SU-DHL-6 (cell line): ENCODE data around the gene CFAP251.

ENCODE experiments used
- H2AFZ ChIP-seq: fragments of 200-600 bp; sonication (generic); 2 replicates; pipeline ENCODE4 v1.6.1; 2014; ENCODE audit warnings: low read depth, mild to moderate bottlenecking, moderate library complexity, mixed read lengths, antibody characterized with exemption, low read length; ENCODE audit not compliant: severe bottlenecking
- H3F3A ChIP-seq: fragments of 200-600 bp; shearing (Covaris generic); 2 replicates; pipeline ENCODE4 v1.6.0; 2016; ENCODE audit warnings: antibody characterized with exemption, mild to moderate bottlenecking; ENCODE audit not compliant: insufficient read depth
- H3K27ac ChIP-seq: fragments of 200-600 bp; sonication (generic); 2 replicates; pipeline ENCODE4 v1.5.1; 2016; ENCODE audit warnings: low read depth, mild to moderate bottlenecking, low read length, moderate library complexity, mixed read lengths
- H3K27me3 ChIP-seq: fragments of 200-600 bp; sonication (generic), shearing (Covaris generic); 2 replicates; pipeline ENCODE4 v1.6.0; 2014; ENCODE audit warnings: mild to moderate bottlenecking, low read length
- H3K36me3 ChIP-seq: fragments of 200-600 bp; sonication (generic); 2 replicates; pipeline ENCODE4 v1.6.1; 2014; ENCODE audit warnings: mild to moderate bottlenecking, low read length, mixed read lengths
- H3K4me2 ChIP-seq: fragments of 300-600, 200-600 bp; shearing (Covaris generic), sonication (generic); 2 replicates; pipeline ENCODE4 v1.6.0; 2014; ENCODE audit warnings: low read length, low read depth, mild to moderate bottlenecking; ENCODE audit not compliant: poor library complexity, severe bottlenecking
- H3K4me3 ChIP-seq: fragments of 200-600 bp; sonication (generic); 2 replicates; pipeline ENCODE4 v1.5.1; 2014; ENCODE audit warnings: antibody characterized with exemption, low read length, mild to moderate bottlenecking, mixed read lengths; ENCODE audit not compliant: insufficient read depth, poor library complexity, severe bottlenecking
- H3K79me2 ChIP-seq: fragments of 200-600 bp; sonication (generic); 2 replicates; pipeline ENCODE4 v1.6.1; 2014; ENCODE audit warnings: mild to moderate bottlenecking, low read length, moderate library complexity; ENCODE audit not compliant: insufficient read depth
- H3K9ac ChIP-seq: fragments of 200-600 bp; sonication (generic); 2 replicates; pipeline ENCODE4 v1.7.0; 2014; ENCODE audit warnings: mild to moderate bottlenecking, low read length
- H3K9me2 ChIP-seq: fragments of 200-600 bp; sonication (generic); replicated peaks from 2 replicates; pipeline ENCODE4 v1.6.1; 2014; ENCODE audit warnings: low read length; ENCODE audit not compliant: insufficient read depth
- H3K9me3 ChIP-seq: fragments of 200-600 bp; sonication (generic); 2 replicates; pipeline ENCODE4 v1.6.1; 2014; ENCODE audit warnings: low read length, mixed read lengths; ENCODE audit not compliant: insufficient read depth
- H4K20me1 ChIP-seq: fragments of 200-600 bp; sonication (generic); 2 replicates; pipeline ENCODE4 v1.6.1; 2014; ENCODE audit warnings: low read depth, mild to moderate bottlenecking, antibody characterized with exemption, low read length, moderate library complexity, mixed read lengths
- EZH2phosphoT487 ChIP-seq: fragments of 200-600 bp; sonication (generic), shearing (Covaris generic); conservative IDR thresholded peaks from 2 replicates; pipeline ENCODE4 v1.6.1; 2018; ENCODE audit warnings: mild to moderate bottlenecking, antibody characterized with exemption, low read length, moderate library complexity, mixed read lengths
- TF ChIP-seq, protein P1 (sequence below): fragments of 200-600 bp; sonication (generic); IDR thresholded peaks from one replicate; pipeline ENCODE4 v1.5.1; 2017; ENCODE audit warnings: antibody characterized with exemption, mild to moderate bottlenecking, low read length, moderate library complexity; ENCODE audit not compliant: insufficient read depth, poor library complexity, severe bottlenecking

The CFAP251 gene

DNA sequence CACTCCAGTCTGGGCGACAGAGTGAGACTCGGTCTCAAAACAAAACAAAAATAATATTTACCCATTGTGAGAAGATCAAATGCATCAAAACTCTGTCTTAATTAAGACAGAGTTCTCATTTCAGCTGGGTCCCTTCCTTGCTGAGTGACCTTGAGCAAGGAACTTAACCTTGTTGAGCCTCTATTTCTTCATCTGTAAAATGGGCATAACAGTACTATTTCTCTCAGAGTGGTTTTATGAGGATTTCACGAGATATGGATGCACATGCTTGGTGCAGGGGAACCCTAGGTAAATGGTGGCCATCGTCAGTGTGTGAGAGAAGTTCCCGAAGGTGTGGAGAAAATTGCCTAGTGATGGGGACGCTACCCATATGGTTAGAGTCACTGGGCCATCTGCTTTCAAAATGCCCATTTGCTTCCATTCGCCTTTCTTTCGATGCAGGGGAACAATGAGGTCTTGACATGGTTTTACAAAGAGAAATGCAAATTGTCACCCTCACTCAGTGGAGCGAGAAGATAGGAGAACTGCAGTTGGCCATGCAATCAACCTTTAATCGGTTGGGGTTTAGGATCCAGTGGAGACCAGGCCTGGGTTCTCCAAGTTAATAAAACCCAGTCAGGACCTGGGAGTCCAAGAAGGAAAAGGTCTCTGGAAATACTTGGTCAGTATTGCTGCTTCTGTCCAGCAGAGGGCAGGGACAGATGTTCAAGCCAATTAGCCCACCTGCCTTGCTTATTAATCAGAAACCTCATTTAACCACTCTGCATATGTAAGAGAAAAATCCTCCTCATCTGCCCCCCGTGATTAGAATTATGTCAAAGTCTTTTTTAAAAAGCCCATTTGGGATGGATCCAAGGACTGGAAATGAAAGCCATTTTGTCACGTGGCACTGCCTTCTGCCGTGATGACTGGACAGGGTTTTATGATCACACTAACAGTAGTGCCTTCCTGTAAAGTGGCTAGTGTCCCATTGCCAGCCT is 37.2 kb downstream of the CFAP251 start:
- H3K27ac ChIP-seq: no peak overlapping the region
- H3F3A ChIP-seq: no peaks in the 10 kb centered on the region
- H3K79me2 ChIP-seq: no peaks in the 10 kb centered on the region
- no peak overlapping the region for H3K4me2 ChIP-seq
- H4K20me1 ChIP-seq: no peaks in the 10 kb centered on the region
- no peaks in the 10 kb centered on the region for H3K27me3 ChIP-seq
- no peaks in the 10 kb centered on the region for H3K9me3 ChIP-seq
- H3K4me3 ChIP-seq: no peak overlapping the region
- no peak overlapping the region for H2AFZ ChIP-seq
- no peak overlapping the region for H3K9ac ChIP-seq
- no peaks in the 10 kb centered on the region for H3K9me2 ChIP-seq
- H3K36me3 ChIP-seq: no peaks in the 10 kb centered on the region
- no peak for TF ChIP-seq EZH2phosphoT487
- TF ChIP-seq, protein P1, sequence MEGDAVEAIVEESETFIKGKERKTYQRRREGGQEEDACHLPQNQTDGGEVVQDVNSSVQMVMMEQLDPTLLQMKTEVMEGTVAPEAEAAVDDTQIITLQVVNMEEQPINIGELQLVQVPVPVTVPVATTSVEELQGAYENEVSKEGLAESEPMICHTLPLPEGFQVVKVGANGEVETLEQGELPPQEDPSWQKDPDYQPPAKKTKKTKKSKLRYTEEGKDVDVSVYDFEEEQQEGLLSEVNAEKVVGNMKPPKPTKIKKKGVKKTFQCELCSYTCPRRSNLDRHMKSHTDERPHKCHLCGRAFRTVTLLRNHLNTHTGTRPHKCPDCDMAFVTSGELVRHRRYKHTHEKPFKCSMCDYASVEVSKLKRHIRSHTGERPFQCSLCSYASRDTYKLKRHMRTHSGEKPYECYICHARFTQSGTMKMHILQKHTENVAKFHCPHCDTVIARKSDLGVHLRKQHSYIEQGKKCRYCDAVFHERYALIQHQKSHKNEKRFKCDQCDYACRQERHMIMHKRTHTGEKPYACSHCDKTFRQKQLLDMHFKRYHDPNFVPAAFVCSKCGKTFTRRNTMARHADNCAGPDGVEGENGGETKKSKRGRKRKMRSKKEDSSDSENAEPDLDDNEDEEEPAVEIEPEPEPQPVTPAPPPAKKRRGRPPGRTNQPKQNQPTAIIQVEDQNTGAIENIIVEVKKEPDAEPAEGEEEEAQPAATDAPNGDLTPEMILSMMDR: peak; percentile 39

DNA sequence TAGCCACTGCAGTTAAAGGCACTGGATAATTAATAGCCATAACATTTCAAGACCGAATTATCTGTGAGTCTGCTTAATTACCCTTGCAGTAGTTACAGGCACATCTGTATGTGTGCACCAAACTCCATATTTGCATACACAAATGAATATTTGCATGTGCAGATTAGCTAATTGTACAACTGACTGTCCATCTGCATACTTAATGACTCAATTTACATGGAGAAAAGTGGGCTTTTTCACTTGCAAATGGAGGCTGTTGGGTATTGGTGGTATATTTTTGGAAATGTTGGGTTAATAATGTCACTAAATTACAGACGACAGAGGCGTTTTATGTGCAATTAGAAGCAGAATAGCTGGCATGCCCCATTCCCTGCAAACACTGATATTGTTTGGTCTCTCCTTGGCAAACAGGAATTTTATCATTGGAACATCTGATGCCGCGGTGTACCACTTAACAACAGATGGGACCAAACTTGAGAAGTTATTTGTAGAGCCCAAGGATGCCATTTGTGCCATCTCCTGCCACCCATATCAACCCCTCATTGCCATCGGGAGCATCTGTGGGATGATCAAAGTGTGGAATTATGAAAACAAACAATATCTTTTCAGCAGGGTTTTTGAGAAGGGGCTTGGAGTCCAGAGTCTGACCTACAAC is 39.6 kb downstream of the CFAP251 start:
- H3K27ac ChIP-seq: no peak overlapping the region
- H3K4me2 ChIP-seq: no peak overlapping the region
- H3K27me3 ChIP-seq: no peaks in the 10 kb centered on the region
- no peaks in the 10 kb centered on the region for H3K36me3 ChIP-seq
- H3K9me3 ChIP-seq: no peaks in the 10 kb centered on the region
- H4K20me1 ChIP-seq: no peaks in the 10 kb centered on the region
- H3F3A ChIP-seq: no peaks in the 10 kb centered on the region
- H3K4me3 ChIP-seq: no peak overlapping the region
- no peak overlapping the region for H2AFZ ChIP-seq
- TF ChIP-seq, protein P1: no peak
- TF ChIP-seq EZH2phosphoT487: no peak
- H3K9me2 ChIP-seq: no peaks in the 10 kb centered on the region
- H3K9ac ChIP-seq: no peak overlapping the region
- H3K79me2 ChIP-seq: no peaks in the 10 kb centered on the region

DNA sequence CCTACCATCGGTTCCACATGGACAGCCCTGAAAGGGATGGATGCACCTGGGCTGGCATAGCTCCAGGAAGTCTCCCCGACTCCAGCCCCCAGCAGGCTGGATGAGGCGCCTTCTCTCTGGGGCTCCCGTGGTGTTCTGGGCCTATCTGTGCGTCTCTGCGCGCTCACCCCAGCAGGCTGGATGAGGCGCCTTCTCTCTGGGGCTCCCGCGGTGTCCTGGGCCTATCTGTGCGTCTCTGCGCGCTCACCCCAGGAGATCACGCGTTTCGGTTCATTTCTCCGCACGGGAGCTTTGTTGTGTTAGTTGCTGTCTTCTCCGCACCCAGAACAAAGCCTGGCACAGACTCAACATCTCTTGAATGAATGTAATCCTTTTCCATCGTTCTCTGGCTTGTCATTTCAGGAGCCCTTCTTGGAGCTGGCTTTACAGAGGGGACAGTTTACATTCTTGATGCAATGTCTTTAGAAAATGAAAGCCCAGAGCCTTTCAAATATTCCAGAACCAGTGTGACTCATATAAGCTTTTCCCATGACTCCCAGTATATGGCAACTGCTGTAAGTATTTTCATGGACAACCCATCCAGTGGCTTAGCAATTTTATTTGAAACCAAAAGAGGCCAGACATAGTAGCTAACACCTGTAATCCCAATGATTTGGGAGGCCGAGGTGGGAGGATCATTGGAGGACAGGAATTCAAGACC is 40.3 kb downstream of the CFAP251 start:
- no peaks in the 10 kb centered on the region for H3K27me3 ChIP-seq
- H3K27ac ChIP-seq: no peak overlapping the region
- H3K9me2 ChIP-seq: no peaks in the 10 kb centered on the region
- no peaks in the 10 kb centered on the region for H4K20me1 ChIP-seq
- no peaks in the 10 kb centered on the region for H3K9me3 ChIP-seq
- H3K4me2 ChIP-seq: no peak overlapping the region
- H3K36me3 ChIP-seq: no peaks in the 10 kb centered on the region
- H3F3A ChIP-seq: no peaks in the 10 kb centered on the region
- H2AFZ ChIP-seq: no peak overlapping the region
- H3K9ac ChIP-seq: no peak overlapping the region
- no peak for TF ChIP-seq EZH2phosphoT487
- TF ChIP-seq, protein P1: no peak
- H3K79me2 ChIP-seq: no peaks in the 10 kb centered on the region
- no peak overlapping the region for H3K4me3 ChIP-seq
